GM12891 (cell line): ENCODE measurements around the gene TAS1R1.

ENCODE experiments used
- PAX5 ChIP-seq: IDR thresholded peaks from 2 replicates; pipeline ENCODE4 v1.6.1; 2011; ENCODE audit warnings: low read length, moderate library complexity, mild to moderate bottlenecking; ENCODE audit not compliant: insufficient read depth, severe bottlenecking
- POLR2A ChIP-seq: IDR thresholded peaks from 2 replicates; pipeline ENCODE4 v1.6.1; 2011; ENCODE audit warnings: low read depth, low read length, control low read depth
- POLR2AphosphoS5 ChIP-seq: IDR thresholded peaks from 2 replicates; pipeline ENCODE4 v1.6.1; 2011; ENCODE audit warnings: low read depth, low read length, control low read depth
- POU2F2 ChIP-seq: IDR thresholded peaks from 2 replicates; pipeline ENCODE4 v1.6.1; 2011; ENCODE audit warnings: low read depth, mild to moderate bottlenecking, control low read depth, low read length, moderate library complexity
- SPI1 ChIP-seq: IDR thresholded peaks from 2 replicates; pipeline ENCODE4 v1.6.1; 2011; ENCODE audit warnings: low read depth, low read length, control low read depth
- TAF1 ChIP-seq: IDR thresholded peaks from 2 replicates; pipeline ENCODE4 v1.6.1; 2011; ENCODE audit warnings: low read depth, low read length, control low read depth

DNA sequence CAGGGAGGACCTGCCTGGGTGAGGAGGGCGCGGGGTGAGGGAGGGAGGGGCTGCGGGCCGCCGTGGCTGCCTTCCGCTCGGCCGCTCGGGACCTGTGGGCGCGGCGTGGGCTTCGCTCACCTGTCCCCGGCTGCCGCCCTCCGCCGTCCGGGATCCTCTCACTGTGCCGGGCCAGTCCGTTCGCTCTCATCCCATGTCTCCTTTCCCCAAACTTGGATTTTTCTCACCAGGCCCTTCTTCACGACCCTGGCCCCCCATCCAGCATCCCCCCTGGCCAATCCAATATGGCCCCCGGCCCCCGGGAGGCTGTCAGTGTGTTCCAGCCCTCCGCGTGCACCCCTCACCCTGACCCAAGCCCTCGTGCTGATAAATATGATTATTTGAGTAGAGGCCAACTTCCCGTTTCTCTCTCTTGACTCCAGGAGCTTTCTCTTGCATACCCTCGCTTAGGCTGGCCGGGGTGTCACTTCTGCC is 25.0 kb downstream of the TAS1R1 start:
- TF ChIP-seq POLR2AphosphoS5 (no peak), POLR2A (no peak), TAF1 (no peak; the same call in none of the 2 replicates), SPI1 (no peak), POU2F2 (no peak), PAX5 (no peak)
